Tibial nerve (tissue), 4 donors: Measurements from ENCODE around the gene PARM1. TPM values are rescaled to one million over a fixed set of nuclear protein-coding genes. Genes with fewer than 3 reads are reported as not detected.

ENCODE experiments used
- DNase-seq, 2 donors: peaks; one replicate each; pipeline ENCODE4 v3.0.0-alpha.2; 2019; ENCODE audit warnings: low spot score in 2 of 2
- H3K27ac ChIP-seq, 4 donors: fragments of 200-600 bp; sonication (generic) in 3 of 4; one replicate each; pipeline ENCODE4 v1.5.1; 2017 to 2019; ENCODE audit warnings: mild to moderate bottlenecking in 1 of 4
- H3K27me3 ChIP-seq, 2 donors: fragments of 200-600 bp; sonication (generic) in 1 of 2; one replicate each; pipeline versions ENCODE4 v1.5.1 to v1.6.0; 2017 to 2019
- H3K36me3 ChIP-seq, 3 donors: fragments of 200-600 bp; sonication (generic); one replicate each; pipeline ENCODE4 v1.5.1; 2018 to 2019
- H3K4me1 ChIP-seq, 4 donors: fragments of 200-600 bp; sonication (generic) in 3 of 4; one replicate each; pipeline ENCODE4 v1.5.1; 2017 to 2019
- H3K4me3 ChIP-seq, 4 donors: fragments of 200-600 bp; sonication (generic) in 3 of 4; one replicate each; pipeline ENCODE4 v1.5.1; 2017 to 2019; ENCODE audit warnings: mild to moderate bottlenecking in 1 of 4, moderate library complexity in 1 of 4
- H3K9me3 ChIP-seq, 4 donors: fragments of 200-600 bp; sonication (generic) in 3 of 4; one replicate each; pipeline ENCODE4 v1.5.1; 2017 to 2019
- EP300 ChIP-seq, 2 donors: sonication (generic); formaldehyde crosslinking; IDR thresholded peaks; one replicate each; pipeline ENCODE4 v1.6.1; 2017; ENCODE audit warnings: antibody characterized with exemption in 2 of 2, mild to moderate bottlenecking in 1 of 2
- POLR2A ChIP-seq, 2 donors: fragments of 450-650 bp; IDR thresholded peaks; one replicate each; pipeline ENCODE4 v1.6.1; 2017; ENCODE audit warnings: antibody characterized with exemption in 2 of 2, mild to moderate bottlenecking in 2 of 2, moderate library complexity in 2 of 2
- WGBS, 2 donors: methylation state at CpG; one replicate each; pipeline ENCODE4 v1.1.5; 2018; 5-methylcytosine and 5-hydroxymethylcytosine counted together
- total RNA-seq, 4 donors: library from RNA; depleted of rRNA; stranded (reverse); fragments of >200 nt; gene quantifications; one replicate each; pipeline ENCODE4 v1.1.0, GENCODE V29; 2016
- TF ChIP-seq, protein P1 (sequence below), 5 experiments: fragments of 200-600 bp in 3 of 5; fragments of 450-650 bp in 2 of 5; sonication (generic) in 3 of 5; IDR thresholded peaks; one replicate each; pipeline ENCODE4 v1.5.1; 2016 to 2019; ENCODE audit warnings: antibody characterized with exemption in 5 of 5, mild to moderate bottlenecking in 3 of 5, moderate library complexity in 2 of 5

Gene PARM1
- total RNA-seq, 4 donors from 2014 or later: 10.0 to 23.8 (median 20.9) TPM

DNA sequence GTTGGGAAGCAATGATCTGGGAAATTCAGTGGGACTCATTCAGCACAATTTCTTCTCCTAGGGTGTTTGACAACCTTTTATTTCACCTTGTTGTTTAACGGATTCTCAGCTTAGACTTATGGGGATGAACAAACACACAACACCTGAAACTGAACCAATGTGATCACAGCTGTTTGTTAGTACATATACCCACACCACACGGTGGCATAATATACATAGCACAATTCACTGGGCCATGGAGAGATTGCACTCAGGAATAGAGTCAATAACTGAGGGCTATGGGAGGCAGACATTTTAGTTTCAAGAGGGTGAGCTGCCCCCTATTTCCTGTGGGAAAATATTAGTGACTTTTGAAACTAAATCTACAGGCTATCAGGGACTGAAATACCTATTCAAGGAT, 148.0 kb downstream of the PARM1 start:
- no peak overlapping the region for H3K4me3 ChIP-seq
- TF ChIP-seq EP300 (IDR thresholded peaks at IDR 0.05): no peak
- TF ChIP-seq, protein P1, sequence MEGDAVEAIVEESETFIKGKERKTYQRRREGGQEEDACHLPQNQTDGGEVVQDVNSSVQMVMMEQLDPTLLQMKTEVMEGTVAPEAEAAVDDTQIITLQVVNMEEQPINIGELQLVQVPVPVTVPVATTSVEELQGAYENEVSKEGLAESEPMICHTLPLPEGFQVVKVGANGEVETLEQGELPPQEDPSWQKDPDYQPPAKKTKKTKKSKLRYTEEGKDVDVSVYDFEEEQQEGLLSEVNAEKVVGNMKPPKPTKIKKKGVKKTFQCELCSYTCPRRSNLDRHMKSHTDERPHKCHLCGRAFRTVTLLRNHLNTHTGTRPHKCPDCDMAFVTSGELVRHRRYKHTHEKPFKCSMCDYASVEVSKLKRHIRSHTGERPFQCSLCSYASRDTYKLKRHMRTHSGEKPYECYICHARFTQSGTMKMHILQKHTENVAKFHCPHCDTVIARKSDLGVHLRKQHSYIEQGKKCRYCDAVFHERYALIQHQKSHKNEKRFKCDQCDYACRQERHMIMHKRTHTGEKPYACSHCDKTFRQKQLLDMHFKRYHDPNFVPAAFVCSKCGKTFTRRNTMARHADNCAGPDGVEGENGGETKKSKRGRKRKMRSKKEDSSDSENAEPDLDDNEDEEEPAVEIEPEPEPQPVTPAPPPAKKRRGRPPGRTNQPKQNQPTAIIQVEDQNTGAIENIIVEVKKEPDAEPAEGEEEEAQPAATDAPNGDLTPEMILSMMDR (IDR thresholded peaks at IDR 0.05): no peak
- TF ChIP-seq POLR2A (IDR thresholded peaks at IDR 0.05): no peak
- no peak overlapping the region for H3K27ac ChIP-seq
- no peak for DNase-seq
- H3K36me3 ChIP-seq: no peaks in the 10 kb centered on the region
- no peaks in the 10 kb centered on the region for H3K27me3 ChIP-seq
- H3K9me3 ChIP-seq: no peaks in the 10 kb centered on the region
- no peaks in the 10 kb centered on the region for H3K4me1 ChIP-seq
- 83 to 88% methylated on average over 2 of the region's 2 CpGs for WGBS, 2 donors

DNA sequence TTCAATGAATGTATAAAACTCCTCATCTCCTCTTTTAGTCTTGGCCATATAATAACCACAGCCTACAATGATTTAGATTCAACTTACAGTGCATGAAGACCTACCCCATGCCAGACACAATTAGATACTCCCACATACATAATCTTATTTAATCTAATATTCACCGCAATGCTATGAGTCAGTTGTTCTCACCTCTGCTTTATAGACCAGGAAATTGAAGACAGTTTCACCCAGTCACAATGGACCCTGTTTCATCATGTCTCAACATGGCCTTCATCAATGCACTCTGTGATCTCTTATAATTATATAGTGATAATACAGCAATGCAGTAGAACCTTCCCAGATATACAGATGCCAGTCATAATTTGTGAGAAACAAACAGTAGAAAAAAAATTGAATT, 148.6 kb downstream of the PARM1 start:
- no peaks in the 10 kb centered on the region for H3K27me3 ChIP-seq
- H3K9me3 ChIP-seq: no peaks in the 10 kb centered on the region
- no peak for DNase-seq
- no peak overlapping the region for H3K4me3 ChIP-seq
- TF ChIP-seq, protein P1 (IDR thresholded peaks at IDR 0.05): no peak
- no peak for TF ChIP-seq POLR2A (IDR thresholded peaks at IDR 0.05)
- no peak for TF ChIP-seq EP300 (IDR thresholded peaks at IDR 0.05)
- no peaks in the 10 kb centered on the region for H3K4me1 ChIP-seq
- 91 to 92% methylated on average over 1 of the region's 1 CpG for WGBS, 2 donors
- no peak overlapping the region for H3K27ac ChIP-seq
- H3K36me3 ChIP-seq: no peaks in the 10 kb centered on the region

DNA sequence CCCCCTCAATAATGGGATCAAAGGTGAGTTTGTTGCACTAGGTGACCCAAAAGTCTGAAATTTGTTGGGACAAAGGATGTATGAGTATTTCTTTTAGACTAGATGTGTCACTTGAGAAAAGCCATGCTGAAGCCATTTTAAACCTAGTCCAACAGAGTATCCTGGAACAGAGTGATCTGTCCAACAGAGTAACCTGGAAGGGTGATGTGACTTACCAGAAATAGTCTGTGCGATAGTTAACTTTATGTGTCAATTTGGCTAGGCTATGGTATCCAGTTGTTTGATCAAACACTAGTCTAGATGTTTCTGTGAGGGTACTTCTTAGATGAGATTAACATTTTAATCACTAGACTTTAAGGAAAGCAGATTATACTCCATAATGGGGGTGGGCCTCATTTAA, 154.5 kb downstream of the PARM1 start:
- Histone ChIP-seq H3K27ac (no peak overlapping the region), H3K9me3 (no peaks in the 10 kb centered on the region), H3K36me3 (no peaks in the 10 kb centered on the region), H3K4me1 (no peaks in the 10 kb centered on the region), H3K4me3 (no peak overlapping the region), H3K27me3 (no peaks in the 10 kb centered on the region)
- TF ChIP-seq, protein P1 (IDR thresholded peaks at IDR 0.05): no peak
- TF ChIP-seq EP300 (IDR thresholded peaks at IDR 0.05): no peak
- no peak for TF ChIP-seq POLR2A (IDR thresholded peaks at IDR 0.05)
- WGBS, 2 donors: 96 to 100% methylated on average over 1 of the region's 1 CpG
- DNase-seq: no peak

DNA sequence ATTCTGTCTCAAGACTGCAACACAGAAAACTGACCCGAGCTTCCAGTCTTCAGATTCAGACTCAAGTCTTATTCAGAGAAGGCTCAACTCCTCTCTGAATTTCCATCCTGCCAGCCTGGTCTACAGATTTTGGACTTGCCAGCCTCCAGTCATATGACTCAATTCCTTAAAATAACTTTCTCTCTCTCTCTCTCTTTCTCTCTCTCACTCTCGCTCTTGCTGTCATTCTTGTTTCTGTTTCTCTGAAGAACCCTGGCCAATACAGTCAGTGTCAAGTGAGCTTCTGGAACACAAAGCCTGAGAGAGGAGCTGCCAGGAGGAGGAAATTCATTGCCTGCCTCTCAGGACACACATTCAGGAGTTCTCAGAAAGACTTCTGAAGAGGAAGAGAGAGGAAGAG, 154.9 kb downstream of the PARM1 start:
- Histone ChIP-seq H3K4me1 (no peaks in the 10 kb centered on the region), H3K4me3 (no peak overlapping the region), H3K27ac (no peak overlapping the region), H3K9me3 (no peaks in the 10 kb centered on the region), H3K36me3 (no peaks in the 10 kb centered on the region), H3K27me3 (no peaks in the 10 kb centered on the region)
- no peak for DNase-seq
- TF ChIP-seq POLR2A (IDR thresholded peaks at IDR 0.05) (no peak), EP300 (IDR thresholded peaks at IDR 0.05) (no peak)
- TF ChIP-seq, protein P1 (IDR thresholded peaks at IDR 0.05): no peak
- 78 to 81% methylated on average over 2 of the region's 2 CpGs for WGBS, 2 donors

DNA sequence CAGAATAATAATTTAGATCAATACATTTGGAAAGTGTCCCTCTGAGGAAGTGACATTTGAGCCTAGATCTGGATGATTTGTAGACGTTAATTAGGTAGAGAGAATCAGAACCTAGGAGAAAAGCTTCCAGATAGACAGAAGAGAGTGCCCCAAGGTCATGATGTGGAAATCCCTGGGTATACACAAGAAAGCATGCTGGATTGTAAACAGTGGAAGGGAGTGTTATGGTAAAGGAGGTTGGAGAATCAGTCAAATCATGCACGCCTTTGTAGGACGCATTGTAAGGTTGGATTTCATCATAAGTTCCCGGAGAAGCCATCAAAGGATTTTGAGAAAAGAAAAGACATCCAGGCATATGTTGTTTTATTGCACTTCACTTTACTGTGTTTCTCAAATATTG, 156.3 kb downstream of the PARM1 start:
- TF ChIP-seq, protein P1 (IDR thresholded peaks at IDR 0.05): no peak
- TF ChIP-seq POLR2A (IDR thresholded peaks at IDR 0.05) (no peak), EP300 (IDR thresholded peaks at IDR 0.05) (no peak)
- WGBS, 2 donors: 83 to 87% methylated on average over 4 of the region's 4 CpGs
- DNase-seq: no peak
- Histone ChIP-seq H3K27ac (no peak overlapping the region), H3K27me3 (no peaks in the 10 kb centered on the region), H3K4me1 (no peaks in the 10 kb centered on the region), H3K4me3 (no peak overlapping the region), H3K36me3 (no peaks in the 10 kb centered on the region), H3K9me3 (no peaks in the 10 kb centered on the region)
